Spinal cord (tissue), 10 donors: ENCODE data around the gene LANCL3. TPM values are rescaled to one million over a fixed set of nuclear protein-coding genes. Genes with fewer than 3 reads are reported as not detected.
"Not testable (repeated sequence)": the region's sequence is repeated elsewhere in the genome, so short reads cannot be mapped to it uniquely, and the experiment has no call there.

ENCODE experiments used
- DNase-seq, 6 donors: peaks; one replicate each; pipeline versions ENCODE4 v3.0.0 to v3.0.0-alpha.2; 2013 to 2015; ENCODE audit warnings: low spot score in 6 of 6, low read depth in 4 of 6
- H3K27ac ChIP-seq: one replicate; pipeline ENCODE4 v1.5.1; 2013; ENCODE audit warnings: low read depth, low read length, control low read depth
- H3K27me3 ChIP-seq: one replicate; pipeline ENCODE4 v1.6.1; 2013; ENCODE audit warnings: low read length; ENCODE audit not compliant: control insufficient read depth, insufficient read depth
- H3K36me3 ChIP-seq: one replicate; pipeline ENCODE4 v1.6.1; 2013; ENCODE audit warnings: low read length; ENCODE audit not compliant: control insufficient read depth, insufficient read depth
- H3K4me1 ChIP-seq: one replicate; pipeline ENCODE4 v1.6.1; 2013; ENCODE audit warnings: low read length; ENCODE audit not compliant: control insufficient read depth, insufficient read depth
- H3K4me3 ChIP-seq: one replicate; pipeline ENCODE4 v1.5.1; 2013; ENCODE audit warnings: low read depth, low read length, control low read depth
- H3K9me3 ChIP-seq: one replicate; pipeline ENCODE4 v1.6.1; 2013; ENCODE audit warnings: low read length; ENCODE audit not compliant: control insufficient read depth, insufficient read depth
- WGBS: methylation state at CpG from one replicate; pipeline ENCODE4 v1.1.5; 2013; ENCODE audit warnings: missing lambda C conversion rate; ENCODE audit not compliant: insufficient coverage; 5-methylcytosine and 5-hydroxymethylcytosine counted together
- long read RNA-seq, 4 donors: transcript quantifications; one replicate each; lab custom pipeline, GENCODE V29; 2026
- polyA plus RNA-seq, 2 donors: library from polyadenylated mRNA; unstranded; fragments of 120-200 nt; gene quantifications; one replicate each; pipeline ENCODE4 v1.2.1, GENCODE V29; 2013; ENCODE audit not compliant: insufficient read length in 2 of 2
- total RNA-seq, 2 donors: library from RNA; depleted of rRNA in 1 of 2; stranded (reverse); fragments of 120-200 nt in 1 of 2; fragments of >200 nt in 1 of 2; gene quantifications; one replicate each; pipeline versions ENCODE4 v1.2.3 to v1.2.4, GENCODE V29; 2013 to 2014
- donor health status: healthy.

The LANCL3 gene
- total RNA-seq: 10 to 100 TPM in 1 of 2 donors, 1 to 10 TPM in 1; 2.1 to 11.2 TPM
- polyA plus RNA-seq: 1 to 10 TPM; 2.3 to 4.9 TPM
- long read RNA-seq, donor 1, partial matches to known transcripts: 0 of 1 reads
- long read RNA-seq, donor 1, other reads (novel, unspliced or antisense): 0 of 1 reads
- long read RNA-seq, donor 2: 0 reads
- long read RNA-seq, donor 3: 0 reads
- long read RNA-seq, donor 4, partial matches to known transcripts: 0 of 1 reads
- long read RNA-seq, donor 4, other reads (novel, unspliced or antisense): 0 of 1 reads

- H3K27ac ChIP-seq, H3K36me3 ChIP-seq, H3K27me3 ChIP-seq, H3K4me1 ChIP-seq, H3K9me3 ChIP-seq: not testable (repeated sequence)
- H3K4me3 ChIP-seq: peak within 1 kb of the TSS; percentile 21
- WGBS: 26% methylated on average over 57 of the region's 68 CpGs
- peak in 3 of 6 donors; percentile 6 to 60 (median 26) for DNase-seq
Measured at GRCh38 chrX:37571426-37572107, at the start of gene LANCL3. LANCL3 (plus strand) TSS chrX:37571661; CDS start chrX:37571871, 210 bp downstream.

DNA sequence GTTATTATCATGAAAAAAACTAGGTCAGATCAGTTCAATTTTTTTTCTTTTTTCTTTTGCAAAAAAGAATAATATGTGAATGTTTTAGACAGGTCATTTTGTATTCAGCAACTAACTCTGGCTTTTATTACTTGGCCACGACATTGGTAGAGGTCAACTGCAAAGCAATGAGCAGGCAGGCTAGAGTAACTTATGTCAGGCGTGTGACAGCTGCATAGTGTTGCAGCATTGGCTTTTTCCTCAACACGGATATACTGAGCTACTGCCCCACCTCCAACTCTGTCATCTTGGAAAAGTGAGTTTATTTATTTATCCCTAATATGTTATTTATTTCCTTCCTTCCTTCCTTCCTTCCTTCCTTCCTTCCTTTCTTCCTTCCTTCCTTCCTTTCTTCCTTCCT is 47.8 kb upstream of the LANCL3 start:
- H3K27me3 ChIP-seq, H3K36me3 ChIP-seq, H3K27ac ChIP-seq, H3K9me3 ChIP-seq, H3K4me1 ChIP-seq, H3K4me3 ChIP-seq: not testable (repeated sequence)
- WGBS: no CpG with 5 or more reads among the region's 3 CpGs
- DNase-seq: peak in 1 of 6 donors; percentile 7

DNA sequence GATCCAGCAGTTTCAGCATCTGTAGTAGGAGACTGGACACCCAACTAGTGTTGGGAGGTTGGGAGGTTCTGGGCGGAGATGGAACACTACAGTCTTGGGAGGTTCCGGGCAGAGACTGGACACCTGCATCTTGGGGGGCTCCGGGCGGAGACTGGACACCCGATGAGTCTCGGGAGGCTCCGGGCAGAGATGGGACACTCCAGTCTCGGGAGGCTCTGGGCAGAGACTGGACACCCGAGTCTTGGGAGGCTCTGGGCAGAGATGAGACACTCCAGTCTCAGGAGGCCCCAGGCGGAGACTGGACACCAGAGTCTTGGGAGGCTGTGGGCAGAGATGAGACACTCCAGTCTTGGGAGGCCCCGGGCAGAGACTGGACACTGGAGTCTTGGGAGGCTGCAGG is 29.5 kb upstream of the LANCL3 start:
- Histone ChIP-seq H3K27me3 (no peaks in the 10 kb centered on the region), H3K36me3 (no peaks in the 10 kb centered on the region), H3K4me1 (no peaks in the 10 kb centered on the region), H3K9me3 (no peaks in the 10 kb centered on the region), H3K4me3 (no peak overlapping the region), H3K27ac (no peak overlapping the region)
- WGBS: 87% methylated on average over 11 of the region's 11 CpGs
- DNase-seq: no peak

- WGBS: 89% methylated on average over 14 of the region's 15 CpGs
- Histone ChIP-seq H3K27ac (no peak overlapping the region), H3K27me3 (no peaks in the 10 kb centered on the region), H3K9me3 (no peaks in the 10 kb centered on the region), H3K36me3 (no peaks in the 10 kb centered on the region), H3K4me1 (no peaks in the 10 kb centered on the region), H3K4me3 (no peak overlapping the region)
- no peak for DNase-seq
Measured at GRCh38 chrX:37542791-37543190, 28.7 kb upstream of the LANCL3 start.

- Histone ChIP-seq H3K4me3 (no peak overlapping the region), H3K4me1 (no peaks in the 10 kb centered on the region), H3K27me3 (no peaks in the 10 kb centered on the region), H3K9me3 (no peaks in the 10 kb centered on the region), H3K36me3 (no peaks in the 10 kb centered on the region), H3K27ac (no peak overlapping the region)
- DNase-seq: no peak
- 90% methylated on average over 23 of the region's 23 CpGs for WGBS
Measured at GRCh38 chrX:37543324-37543723, 28.1 kb upstream of the LANCL3 start.

GRCh38 chrX:37544531-37544930 is 26.9 kb upstream of the LANCL3 start:
- DNase-seq, H3K27ac ChIP-seq, H3K27me3 ChIP-seq, H3K9me3 ChIP-seq, H3K4me3 ChIP-seq, H3K36me3 ChIP-seq, H3K4me1 ChIP-seq: not testable (repeated sequence)
- WGBS: no CpG with 5 or more reads among the region's 1 CpG

DNA sequence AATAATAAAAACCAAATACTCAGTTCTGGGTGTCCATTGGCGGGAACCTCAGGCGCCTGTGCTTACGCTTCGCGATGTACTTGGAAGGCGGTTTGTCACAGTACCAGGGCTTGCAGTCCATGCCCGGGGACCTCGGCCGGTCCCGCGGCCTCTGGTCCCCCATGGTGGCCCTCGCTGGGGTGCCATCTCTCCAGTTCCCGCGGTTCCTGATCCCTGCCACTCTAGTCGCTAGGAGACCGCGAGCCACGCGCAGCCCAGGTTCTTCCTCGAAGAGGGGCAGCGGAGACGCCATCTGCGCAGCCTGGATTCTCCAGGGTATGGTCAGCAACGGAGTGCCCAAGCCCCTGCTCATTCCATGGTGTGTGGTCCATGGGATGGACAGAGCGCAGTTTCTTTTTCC is 26.4 kb upstream of the LANCL3 start:
- WGBS: 86% methylated on average over 24 of the region's 25 CpGs

DNA sequence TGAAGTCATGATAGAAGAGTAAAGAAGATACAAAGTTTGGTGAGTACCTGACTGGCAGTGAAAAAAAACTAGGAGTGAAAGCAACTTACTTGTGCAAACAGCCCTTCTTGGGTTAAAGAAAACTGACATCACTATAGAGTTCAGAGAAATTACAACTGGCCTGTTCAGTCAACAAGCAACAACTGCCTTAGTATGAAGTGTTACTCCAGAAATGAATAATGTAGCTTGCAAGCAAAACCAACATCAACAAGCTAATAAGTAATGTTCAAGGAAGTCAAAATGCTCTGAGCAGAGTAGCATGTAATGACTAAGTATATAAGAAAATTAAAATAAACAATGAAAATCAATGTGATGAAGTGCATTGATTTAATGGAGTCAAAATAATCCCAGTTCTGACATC is 21.8 kb upstream of the LANCL3 start:
- DNase-seq, H3K9me3 ChIP-seq, H3K36me3 ChIP-seq, H3K4me1 ChIP-seq, H3K4me3 ChIP-seq, H3K27me3 ChIP-seq, H3K27ac ChIP-seq: not testable (repeated sequence)

More for the DNA sequence above, 26.4 kb upstream of the LANCL3 start:
- H3K27ac ChIP-seq: no peak overlapping the region
- H3K27me3 ChIP-seq: no peaks in the 10 kb centered on the region
- H3K36me3 ChIP-seq: no peaks in the 10 kb centered on the region
- no peaks in the 10 kb centered on the region for H3K4me1 ChIP-seq
- H3K9me3 ChIP-seq: no peaks in the 10 kb centered on the region
- no peak overlapping the region for H3K4me3 ChIP-seq
- DNase-seq: no peak

- peaks cover 3% of the 10 kb centered on the region for H3K27me3 ChIP-seq
- no peak for DNase-seq
- no peak overlapping the region for H3K27ac ChIP-seq
- no peaks in the 10 kb centered on the region for H3K36me3 ChIP-seq
- 50% methylated on average over 2 of the region's 6 CpGs for WGBS
- H3K9me3 ChIP-seq: no peaks in the 10 kb centered on the region
- H3K4me1 ChIP-seq: no peaks in the 10 kb centered on the region
- no peak overlapping the region for H3K4me3 ChIP-seq
Measured at GRCh38 chrX:37553476-37553875, 18.0 kb upstream of the LANCL3 start.

GRCh38 chrX:37565254-37565653 is 6.2 kb upstream of the LANCL3 start:
- H3K4me1 ChIP-seq, DNase-seq, H3K36me3 ChIP-seq, H3K9me3 ChIP-seq, H3K27me3 ChIP-seq, H3K27ac ChIP-seq, H3K4me3 ChIP-seq: not testable (repeated sequence)
- 90% methylated on average over 2 of the region's 2 CpGs for WGBS
